Heart left ventricle (tissue), 16 donors: ENCODE data around the gene CASQ1. TPM values are rescaled to one million over a fixed set of nuclear protein-coding genes. Genes with fewer than 3 reads are reported as not detected.
A peak's percentile ranks its signal among the peaks of the same experiment; 100 is the strongest.

ENCODE experiments used
- ATAC-seq, 4 donors: fragments of 200-7000 bp; cut with Tn5 transposase; one replicate each; pipeline ENCODE4 v1.9.1; 2020 to 2022; ENCODE audit warnings: moderate library complexity in 4 of 4, mild to moderate bottlenecking in 3 of 4, moderate number of reproducible peaks in 1 of 4
- DNase-seq, 5 donors: peaks; one replicate each; pipeline ENCODE4 v3.0.0-alpha.2; 2020
- H3K27ac ChIP-seq, 12 donors: fragments of 200-600 bp; sonication (generic) in 4 of 12; one replicate each; pipeline versions ENCODE4 v1.5.0 to v1.8.0; 2016 to 2022; ENCODE audit warnings: mild to moderate bottlenecking in 2 of 12
- H3K27me3 ChIP-seq, 9 donors: fragments of 200-600 bp; sonication (generic) in 2 of 9; one replicate each; pipeline versions ENCODE4 v1.5.1 to v1.8.0; 2016 to 2022; ENCODE audit warnings: mild to moderate bottlenecking in 3 of 9
- H3K36me3 ChIP-seq, 9 donors: fragments of 200-600 bp; sonication (generic) in 2 of 9; one replicate each; pipeline versions ENCODE4 v1.5.0 to v1.8.0; 2018 to 2022; ENCODE audit warnings: mild to moderate bottlenecking in 2 of 9
- H3K4me1 ChIP-seq, 12 donors: fragments of 200-600 bp; sonication (generic) in 4 of 12; one replicate each; pipeline versions ENCODE4 v1.5.0 to v1.8.0; 2016 to 2022; ENCODE audit warnings: mild to moderate bottlenecking in 3 of 12
- H3K4me3 ChIP-seq, 12 donors: fragments of 200-600 bp; sonication (generic) in 4 of 12; one replicate each; pipeline versions ENCODE4 v1.5.0 to v1.8.0; 2017 to 2022; ENCODE audit warnings: mild to moderate bottlenecking in 9 of 12, moderate library complexity in 4 of 12
- H3K9me3 ChIP-seq, 12 donors: fragments of 200-600 bp; sonication (generic) in 4 of 12; one replicate each; pipeline versions ENCODE4 v1.5.0 to v1.8.0; 2016 to 2022; ENCODE audit warnings: mild to moderate bottlenecking in 1 of 12
- CTCF ChIP-seq, 12 donors: fragments of 200-600 bp; sonication (generic) in 4 of 12; IDR thresholded peaks; one replicate each; pipeline versions ENCODE4 v1.5.0 to v1.8.0; 2018 to 2022; ENCODE audit warnings: antibody characterized with exemption in 12 of 12, mild to moderate bottlenecking in 5 of 12
- POLR2A ChIP-seq, 2 donors: fragments of 450-650 bp; IDR thresholded peaks; one replicate each; pipeline ENCODE4 v1.6.1; 2017; ENCODE audit warnings: antibody characterized with exemption in 2 of 2, mild to moderate bottlenecking in 2 of 2, moderate library complexity in 2 of 2
- WGBS, 4 donors: extraction: QIAGEN DNeasy Blood & Tissue Kit in 2 of 4; methylation state at CpG; one replicate each; pipeline versions ENCODE4 v1.1.5 to v1.1.7; 2013 to 2018; 5-methylcytosine and 5-hydroxymethylcytosine counted together
- intact Hi-C, 10 donors: fragments of 100-400 bp; cut with DNase I; formaldehyde crosslinking; loops; one replicate each; pipeline versions ENCODE4 v1.11.1 to v1.14.2; 2022
- polyA plus RNA-seq, 2 donors: library from polyadenylated mRNA; stranded (reverse); fragments of 200-250 nt; gene quantifications; one replicate each; pipeline ENCODE4 v1.2.3, GENCODE V29; 2013
- total RNA-seq, 9 donors: library from RNA; depleted of rRNA in 2 of 9; stranded (reverse); fragments of >200 nt in 2 of 9; fragmentation: NEBNext Ultra II Directional in 3 of 9; extraction: Animal tissue kit (Norgen Biotek cat#: 25700) in 3 of 9; gene quantifications; one replicate each; pipeline versions ENCODE4 v1.1.0 to v1.2.4, GENCODE V29; 2016 to 2023
- donor health status: ischemic (EF 13 %, LVEDD 7.1; RV severe dilation, severe dysfunction).
- donor health status: healthy with polysubstance abuse.
- donor health status: DM: no; HTN: yes; CAD: no.
- donor health status: DM: no; HTN: no; CAD: no.
- donor health status: ischemic (EF 25% LVEDD 6.9; RV normal size, moderate dysfunction).
- donor health status: ischemic (EF 25% LVEDD 5.7; RV mildly dilated, moderate dysfunction).
- donor health status: healthy.
- donor health status: DM: yes; HTN: yes; CAD: no.
- donor health status: ischemic (EF 35%, LVEDD 5.7; RV mildly dilated, moderate dysfunction).
- donor health status: nonischemic (EF 11% LVEDD 7.7; RV severe dilation, severe dysfunction).
- donor health status: DM: yes; HTN: yes; CAD: no.
- donor health status: PGD.
- donor health status: ischemic (EF 29% LVEDD 5.4; RV normal size, mild dysfunction).
- donor health status: nonischemic (EF 23%, LVEDD 6.1; RV moderate dilation, normal function).

Gene CASQ1
- total and polyA plus RNA-seq, 11 donors = 23.6 to 129 (median 45.9) TPM

- Histone ChIP-seq H3K4me1 (peaks cover 0 to 11% (median 0%) of the 10 kb centered on the region in 12 donors), H3K36me3 (peaks cover 0 to 100% (median 100%) of the 10 kb centered on the region in 9 donors), H3K4me3 (no peak overlapping the region), H3K27me3 (no peaks in the 10 kb centered on the region), H3K9me3 (no peaks in the 10 kb centered on the region), H3K27ac (peak overlapping the region in 1 of 12 donors; percentile 15)
- 66 to 75% (median 73%) methylated on average over 2 of the region's 2 CpGs for WGBS, 4 donors
- no peak for TF ChIP-seq CTCF (IDR thresholded peaks at IDR 0.05)
- no peak for TF ChIP-seq POLR2A (IDR thresholded peaks at IDR 0.05)
- ATAC-seq (peak in 3 of 4 donors; percentile 49 to 57 (median 57)), DNase-seq (no peak)
- intact Hi-C loops = loop anchor here in 1 of 10 donors (10.0 kb wide), 1 partner anchor 122 kb away; no protein-coding TSS in a partner anchor
Observed at GRCh38 chr1:160226623-160227022, 36.2 kb downstream of the CASQ1 start.

- TF ChIP-seq POLR2A (IDR thresholded peaks at IDR 0.05) = no peak
- TF ChIP-seq CTCF (IDR thresholded peaks at IDR 0.05) = no peak
- Histone ChIP-seq H3K9me3 (no peaks in the 10 kb centered on the region), H3K4me3 (no peak overlapping the region), H3K27ac (peak overlapping the region in 1 of 12 donors; percentile 15), H3K36me3 (peaks cover 0 to 100% (median 100%) of the 10 kb centered on the region in 9 donors), H3K4me1 (peaks cover 0 to 11% (median 0%) of the 10 kb centered on the region in 12 donors), H3K27me3 (no peaks in the 10 kb centered on the region)
- DNase-seq (no peak), ATAC-seq (no peak)
- intact Hi-C loops = loop anchor here in 1 of 10 donors (10.0 kb wide), 1 partner anchor 122 kb away; no protein-coding TSS in a partner anchor
- 85 to 91% (median 88%) methylated on average over 4 of the region's 4 CpGs for WGBS, 4 donors
Observed at GRCh38 chr1:160227034-160227433, 36.7 kb downstream of the CASQ1 start.

- Histone ChIP-seq H3K4me3 (no peak overlapping the region), H3K36me3 (peaks cover 0 to 100% (median 100%) of the 10 kb centered on the region in 9 donors), H3K9me3 (no peaks in the 10 kb centered on the region), H3K27me3 (no peaks in the 10 kb centered on the region), H3K4me1 (peaks cover 0 to 11% (median 0%) of the 10 kb centered on the region in 12 donors), H3K27ac (no peak overlapping the region)
- 94 to 96% (median 95%) methylated on average over 1 of the region's 1 CpG for WGBS, 4 donors
- intact Hi-C loops = loop anchor here in 1 of 10 donors (10.0 kb wide), 1 partner anchor 123 kb away; no protein-coding TSS in a partner anchor
- TF ChIP-seq CTCF (IDR thresholded peaks at IDR 0.05) = no peak
- TF ChIP-seq POLR2A (IDR thresholded peaks at IDR 0.05) = no peak
- DNase-seq = no peak
- no peak for ATAC-seq
Observed at GRCh38 chr1:160227561-160227960, 37.2 kb downstream of the CASQ1 start.

- Histone ChIP-seq H3K27me3 (no peaks in the 10 kb centered on the region), H3K4me3 (no peak overlapping the region), H3K27ac (no peak overlapping the region), H3K4me1 (peaks cover 0 to 11% (median 1%) of the 10 kb centered on the region in 12 donors), H3K9me3 (no peaks in the 10 kb centered on the region), H3K36me3 (peaks cover 0 to 100% (median 99%) of the 10 kb centered on the region in 9 donors)
- no peak for ATAC-seq
- no peak for TF ChIP-seq CTCF (IDR thresholded peaks at IDR 0.05)
- TF ChIP-seq POLR2A (IDR thresholded peaks at IDR 0.05) = no peak
- no peak for DNase-seq
- intact Hi-C loops = loop anchor here in 1 of 10 donors (10.0 kb wide), 1 partner anchor 124 kb away; no protein-coding TSS in a partner anchor
Observed at GRCh38 chr1:160228431-160228830, 38.1 kb downstream of the CASQ1 start.
